GM18526 (cell line): ENCODE results near the gene CD300E.

Source experiments
- POLR2A ChIP-seq: IDR thresholded peaks from 3 replicates; pipeline ENCODE4 v1.6.1; 2011; ENCODE audit not compliant: insufficient read length; ENCODE audit errors: extremely low read depth

CD300E gene

DNA sequence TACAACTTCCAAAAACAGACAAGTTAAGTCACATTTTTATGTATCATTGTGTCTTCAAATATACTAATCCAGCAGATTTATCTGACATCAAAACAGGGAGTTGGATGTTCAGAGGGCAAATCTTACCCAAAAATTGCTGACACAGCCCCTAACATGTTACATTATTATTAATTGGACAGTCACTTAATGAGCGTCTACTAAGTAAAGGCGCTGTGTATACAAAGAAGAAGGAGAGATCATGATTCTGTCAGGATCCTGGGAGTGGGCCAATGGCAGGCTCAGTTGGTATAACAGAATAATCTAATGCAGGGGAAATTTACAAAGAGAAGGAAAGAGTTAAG, 18.4 kb upstream of the CD300E start:
- TF ChIP-seq POLR2A = no peak

DNA sequence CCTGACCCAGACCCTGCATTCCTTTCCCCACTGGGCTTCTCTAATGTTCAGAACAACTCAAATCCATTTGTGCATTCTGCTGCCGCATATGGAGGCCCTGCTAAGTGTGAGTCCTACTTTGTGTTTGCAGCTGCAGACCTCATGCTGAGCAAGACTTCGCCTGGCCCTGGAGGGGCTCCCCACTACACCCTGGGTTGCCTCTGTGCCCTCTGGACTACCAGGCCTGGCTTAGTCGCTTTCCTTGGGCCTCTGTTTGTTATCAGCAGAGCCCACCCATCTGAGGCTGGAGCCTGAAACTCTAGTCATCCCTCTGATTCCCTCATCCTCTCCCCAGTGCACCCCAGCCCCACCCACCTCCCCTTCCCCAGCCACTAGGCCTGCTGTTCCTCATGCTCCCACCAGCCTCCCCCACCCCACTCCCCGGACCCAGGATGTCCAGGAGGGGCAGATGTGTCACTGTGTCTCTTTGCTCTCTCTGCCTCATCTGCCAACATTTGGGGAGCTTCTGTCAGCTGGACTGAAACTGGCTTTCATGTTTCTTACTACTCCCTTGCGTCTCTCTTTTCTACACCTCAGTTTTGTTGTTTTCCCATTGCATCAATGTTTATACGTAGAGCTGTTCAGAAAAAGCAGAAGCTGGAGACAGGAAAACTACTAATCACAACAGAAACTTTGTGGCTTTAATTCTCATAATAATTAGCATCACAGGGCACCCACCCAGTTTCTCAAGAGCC, 17.9 kb upstream of the CD300E start:
- TF ChIP-seq POLR2A = no peak

DNA sequence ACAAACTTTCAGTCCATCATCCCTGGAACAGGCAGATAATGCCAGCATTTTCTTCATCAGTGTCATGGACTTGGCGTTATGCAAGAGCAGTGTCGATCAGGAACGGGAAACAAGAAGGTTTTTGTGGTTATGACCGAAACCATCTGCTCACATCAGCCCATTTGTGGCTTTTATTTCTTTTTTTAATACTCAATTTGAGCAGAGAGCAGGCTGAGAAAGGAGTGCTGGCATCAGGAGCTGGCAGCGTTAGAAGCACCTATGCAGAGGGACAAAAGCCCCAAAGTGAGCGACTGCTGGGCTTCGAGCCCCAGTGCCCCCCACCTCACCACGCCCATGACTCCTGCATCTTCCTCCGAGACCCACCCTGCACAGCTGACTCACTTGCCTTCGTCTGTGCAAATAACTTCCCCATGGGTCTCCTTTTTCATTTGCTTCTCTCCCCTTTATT, 16.2 kb upstream of the CD300E start:
- TF ChIP-seq POLR2A = no peak

DNA sequence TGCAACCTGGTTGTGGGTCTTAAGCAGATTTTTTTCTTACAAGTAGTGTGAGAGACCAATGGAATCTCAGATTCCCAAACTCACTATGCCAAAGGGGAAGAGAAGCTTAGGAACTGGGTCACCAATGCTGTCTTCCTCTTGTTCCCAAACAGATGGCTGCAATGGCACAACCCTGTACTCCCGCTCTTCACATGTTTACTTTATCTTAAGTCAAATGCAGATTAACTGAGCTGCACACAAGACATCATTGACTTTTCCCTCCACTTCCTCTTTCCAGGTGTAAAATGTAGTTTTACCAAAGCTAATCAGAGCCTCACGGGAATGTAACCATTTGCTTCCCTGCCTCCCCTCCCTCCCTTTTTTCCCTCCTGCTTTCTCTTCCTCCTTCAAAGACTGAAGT, 14.4 kb upstream of the CD300E start:
- no peak for TF ChIP-seq POLR2A

DNA sequence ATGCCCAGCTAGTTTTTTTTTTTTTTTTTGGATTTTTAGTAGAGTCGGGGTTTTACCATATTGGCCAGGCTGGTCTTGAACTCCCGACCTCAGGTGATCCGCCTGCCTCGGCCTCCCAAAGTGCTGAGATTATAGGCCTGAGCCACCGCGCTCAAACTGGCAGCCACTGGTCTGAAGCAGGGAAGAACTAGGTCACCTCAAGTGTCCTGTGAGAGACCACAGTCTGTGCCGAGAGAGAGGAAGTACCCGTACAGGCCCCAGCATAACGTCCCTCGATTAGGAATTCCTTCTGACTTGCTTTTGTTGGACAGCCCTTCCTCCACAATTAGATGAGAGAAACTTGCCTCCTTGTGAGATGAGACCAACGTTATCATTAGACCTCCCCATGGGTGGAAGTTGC, 13.7 kb upstream of the CD300E start:
- no peak for TF ChIP-seq POLR2A

DNA sequence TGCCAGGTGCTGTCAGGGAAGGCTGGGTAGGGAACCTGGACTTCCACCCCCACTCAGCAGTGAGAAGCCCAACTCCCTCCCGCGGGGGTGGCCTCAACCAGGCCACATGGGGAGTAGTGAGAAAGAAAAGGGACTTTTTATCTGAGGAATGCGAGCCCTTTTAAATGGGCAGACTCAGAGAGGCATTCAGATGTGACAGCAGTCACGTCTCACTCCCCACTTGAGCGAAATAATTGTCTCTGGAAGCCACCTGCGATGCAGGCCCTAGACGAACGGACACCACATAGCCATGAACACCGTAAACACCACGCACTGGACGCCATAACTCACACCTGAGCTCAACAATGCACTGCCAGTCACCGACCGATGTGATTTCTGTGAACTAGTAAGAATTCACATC, 11.9 kb upstream of the CD300E start:
- TF ChIP-seq POLR2A = no peak

DNA sequence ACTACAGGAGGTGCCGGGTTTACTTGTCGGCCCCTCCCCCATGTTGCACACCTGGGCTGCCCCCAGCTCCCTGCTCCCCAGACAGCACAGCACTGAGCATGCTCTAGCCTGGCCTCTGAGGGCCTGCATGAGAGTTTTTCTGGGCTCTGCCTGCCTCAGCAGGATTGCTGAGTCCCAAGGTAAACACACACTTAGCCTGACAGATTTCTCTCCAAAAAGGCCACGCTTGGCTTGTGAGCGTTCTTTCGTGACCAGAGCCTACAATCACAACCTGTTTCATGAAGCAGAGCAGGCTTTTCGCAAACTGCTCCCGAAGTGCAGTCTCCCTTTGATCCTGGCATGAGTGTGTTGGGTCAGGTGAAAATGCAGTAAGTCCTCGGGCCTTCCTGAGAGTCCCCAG, 9.8 kb upstream of the CD300E start:
- no peak for TF ChIP-seq POLR2A

DNA sequence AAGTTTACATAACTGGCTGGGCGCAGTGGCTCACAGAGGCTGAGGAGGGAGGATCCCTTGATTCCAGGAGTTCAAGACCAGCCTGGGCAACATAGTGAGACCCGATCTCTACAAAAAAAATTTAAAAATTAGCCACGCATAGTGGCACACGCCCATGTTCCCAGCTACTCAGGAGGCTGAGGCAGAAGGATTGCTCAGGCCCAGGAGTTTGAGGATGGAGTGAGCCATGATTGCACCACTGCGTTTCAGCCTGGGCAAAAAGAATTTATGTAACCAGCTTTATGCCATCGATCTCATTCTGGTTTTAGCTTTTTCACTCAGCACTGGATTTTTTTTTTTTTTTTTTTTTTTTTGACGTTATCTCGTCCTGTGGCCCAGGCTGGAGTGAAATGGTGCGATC, 9.1 kb upstream of the CD300E start:
- TF ChIP-seq POLR2A = no peak

DNA sequence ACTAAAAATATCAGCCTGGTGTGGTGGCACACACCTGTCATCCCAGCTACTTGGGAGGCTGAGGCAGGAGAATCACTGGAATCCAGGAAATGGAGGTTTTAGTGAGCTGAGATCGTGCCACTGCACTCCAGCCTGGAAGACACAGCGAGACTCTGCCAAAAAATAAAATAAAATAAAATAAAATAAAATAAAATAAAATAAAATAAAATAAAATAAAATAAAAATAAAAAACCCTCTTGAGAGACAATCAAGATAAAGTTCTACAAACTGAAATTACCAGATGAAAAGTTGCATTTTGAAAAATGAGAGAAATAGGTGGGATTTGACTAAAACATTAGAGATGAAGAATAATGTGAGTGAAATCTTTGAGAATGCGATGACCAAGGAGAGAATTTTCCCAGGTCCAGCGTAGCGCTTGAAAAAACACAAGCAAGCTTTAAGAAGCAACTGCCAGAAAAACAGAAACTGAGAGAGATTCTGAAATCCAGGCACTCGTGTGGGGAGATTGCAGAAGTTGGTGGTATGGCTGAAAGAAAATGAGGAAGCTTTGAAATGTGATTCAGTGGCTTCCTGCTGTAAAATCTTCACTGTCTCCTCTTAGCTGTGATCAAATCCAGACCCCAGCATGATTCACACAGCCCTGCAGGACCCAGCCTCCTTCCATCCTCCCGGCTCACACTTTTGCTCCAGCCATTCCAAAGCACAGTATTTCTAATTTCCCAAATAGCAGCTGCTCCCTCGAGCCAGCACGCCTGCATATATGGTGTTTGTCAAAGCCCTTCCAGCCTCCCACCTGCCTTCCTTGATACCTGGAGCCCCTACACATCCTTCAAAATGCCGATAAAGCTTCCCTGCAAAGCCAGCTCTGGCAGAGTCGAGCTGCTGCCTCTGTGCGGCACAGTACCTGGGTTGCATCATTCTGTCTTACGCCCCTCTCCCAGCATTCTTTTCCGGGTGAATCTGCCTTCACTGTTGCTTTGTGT, 8.2 kb upstream of the CD300E start:
- no peak for TF ChIP-seq POLR2A

DNA sequence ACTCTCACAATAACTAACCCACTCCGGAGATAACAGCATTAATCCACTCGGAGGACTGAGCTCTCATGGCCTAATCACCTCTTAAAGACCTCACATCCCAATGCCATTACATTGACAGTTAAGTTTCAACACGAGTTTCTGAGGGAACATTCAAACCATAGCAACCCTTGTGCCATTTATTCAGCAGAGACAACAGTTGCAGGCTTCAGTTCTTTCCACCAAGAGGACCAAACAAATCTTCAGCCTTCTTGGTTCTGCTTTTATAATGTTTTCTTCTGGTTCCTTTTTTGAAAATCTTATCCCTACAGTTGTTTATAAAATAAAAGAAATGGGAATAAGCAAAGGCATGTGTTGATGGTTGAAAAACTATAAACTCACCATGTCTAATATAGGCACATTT, 2.1 kb upstream of the CD300E start:
- no peak for TF ChIP-seq POLR2A

DNA sequence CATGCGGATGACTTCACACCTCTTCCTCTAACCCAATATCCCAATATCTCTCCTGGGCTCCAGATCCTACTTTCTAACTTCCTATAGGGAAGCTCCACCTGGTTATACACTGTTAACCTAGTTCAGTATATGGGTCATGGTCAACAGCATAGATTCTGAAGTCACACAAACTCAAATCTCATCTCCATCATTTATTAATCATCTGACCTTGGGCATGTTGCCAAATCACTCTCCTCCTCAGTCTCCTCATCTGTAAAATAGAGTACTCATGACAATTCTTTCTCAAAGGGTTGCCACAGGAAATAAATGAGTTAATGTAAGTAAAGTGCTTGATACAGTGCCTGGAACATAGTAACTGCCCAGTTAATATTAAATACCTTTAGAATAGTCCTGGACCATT, 593 bp upstream of the CD300E start:
- TF ChIP-seq POLR2A = no peak

DNA sequence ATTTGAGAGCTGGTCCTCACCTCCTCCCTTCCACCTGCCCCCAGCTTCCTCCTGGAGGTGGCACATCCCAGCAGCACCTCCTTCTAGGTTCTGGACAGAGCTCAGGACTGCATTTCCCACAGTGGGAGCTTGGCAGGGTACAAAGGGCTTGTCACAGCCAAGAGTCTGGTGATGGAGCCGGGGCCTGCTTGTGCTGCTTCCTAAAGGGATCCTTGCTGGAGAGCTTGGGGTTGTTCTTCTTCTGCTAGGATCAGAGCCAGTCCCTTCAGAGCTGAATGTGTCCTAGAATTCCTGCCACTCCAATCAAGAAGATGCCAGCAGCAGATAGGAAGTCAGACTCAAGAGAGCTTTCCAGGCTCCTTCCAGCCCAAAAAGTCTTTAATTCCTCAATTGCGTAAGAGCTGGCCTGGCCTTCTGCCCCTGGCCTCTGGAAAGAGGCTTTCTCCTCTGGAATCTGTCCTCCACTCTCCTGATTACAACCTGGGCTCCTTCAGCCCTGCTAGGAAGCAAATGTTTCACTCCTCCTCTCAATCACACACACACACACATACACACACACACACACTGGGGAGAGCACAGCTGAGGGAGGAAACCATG, 4.4 kb downstream of the CD300E start:
- no peak for TF ChIP-seq POLR2A

DNA sequence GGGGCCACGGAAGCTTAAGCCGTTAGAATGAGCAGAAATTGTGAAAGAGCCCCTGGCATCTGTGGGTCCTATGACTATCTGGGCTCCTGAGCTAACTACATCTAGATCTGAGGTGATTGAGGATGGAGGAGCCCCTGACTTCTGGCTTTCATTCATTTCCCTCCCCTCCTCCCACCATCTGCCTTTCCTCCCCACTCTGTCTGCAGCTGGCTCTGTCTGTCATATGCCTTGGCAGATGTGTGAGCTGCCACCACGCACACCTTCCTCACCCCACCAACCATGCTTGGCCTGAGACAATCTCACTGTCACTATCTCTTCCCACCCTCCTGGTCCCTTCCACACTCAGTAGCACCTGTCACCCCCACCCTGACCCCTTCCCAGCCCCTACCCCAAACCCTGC, 5.1 kb downstream of the CD300E start:
- no peak for TF ChIP-seq POLR2A

DNA sequence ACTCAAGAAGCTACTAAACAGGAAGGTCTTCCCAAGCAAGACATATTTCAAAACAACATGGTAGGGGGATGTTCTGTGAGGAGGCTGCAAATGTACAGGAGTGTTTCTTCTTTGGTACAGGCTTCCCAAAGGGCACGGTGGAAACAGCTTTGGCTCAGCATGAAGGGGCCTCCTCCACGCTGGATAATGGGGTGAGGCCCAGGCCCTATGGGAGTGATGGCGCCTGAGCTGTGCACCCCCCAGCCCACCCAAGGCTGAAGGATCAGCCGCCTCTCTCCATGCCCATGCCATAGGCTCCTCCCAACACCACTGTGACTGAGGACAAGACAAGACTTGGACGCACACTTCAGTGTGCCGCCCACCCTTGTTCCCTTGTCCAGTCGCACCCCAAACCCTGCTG, 6.8 kb downstream of the CD300E start:
- no peak for TF ChIP-seq POLR2A

DNA sequence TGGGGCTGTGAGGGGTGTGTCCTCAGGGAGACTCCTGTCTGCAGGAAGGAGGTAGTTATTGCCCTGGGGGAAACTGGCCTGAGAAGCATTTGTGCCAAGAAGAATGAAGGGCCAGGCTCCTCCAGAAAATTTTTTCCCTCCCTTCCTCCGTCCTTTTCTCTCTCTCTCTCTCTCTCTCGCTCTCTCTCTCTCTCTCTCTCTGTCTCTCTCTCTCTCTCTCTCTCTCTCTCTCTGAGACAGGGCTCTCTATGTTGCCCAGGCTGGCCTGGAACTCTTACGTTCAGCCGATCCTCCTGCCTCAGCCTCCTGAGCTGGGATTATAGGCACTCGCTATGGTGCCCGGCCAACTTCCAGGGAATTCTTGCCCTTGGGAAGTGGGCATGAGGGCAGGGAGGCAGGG, 11.5 kb downstream of the CD300E start:
- TF ChIP-seq POLR2A = no peak

DNA sequence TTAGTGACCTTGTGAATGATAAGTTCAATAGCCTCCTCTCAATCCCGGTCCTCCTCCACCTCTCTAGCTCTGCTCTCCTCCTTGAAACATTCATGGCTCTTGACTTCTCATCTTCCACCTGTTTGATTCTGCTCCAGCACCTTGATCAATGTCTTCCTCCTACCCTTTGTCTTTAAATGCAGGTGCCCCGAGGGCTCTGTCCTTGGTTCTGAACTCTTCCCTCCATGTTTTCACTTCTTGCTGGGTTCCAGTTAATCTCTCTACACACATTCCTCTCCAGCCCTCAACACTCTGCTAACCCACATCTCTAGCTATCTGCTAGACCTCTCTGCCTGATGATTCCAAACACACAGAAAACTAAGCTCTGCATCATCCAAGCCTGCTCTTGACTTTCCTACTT, 13.4 kb downstream of the CD300E start:
- no peak for TF ChIP-seq POLR2A

DNA sequence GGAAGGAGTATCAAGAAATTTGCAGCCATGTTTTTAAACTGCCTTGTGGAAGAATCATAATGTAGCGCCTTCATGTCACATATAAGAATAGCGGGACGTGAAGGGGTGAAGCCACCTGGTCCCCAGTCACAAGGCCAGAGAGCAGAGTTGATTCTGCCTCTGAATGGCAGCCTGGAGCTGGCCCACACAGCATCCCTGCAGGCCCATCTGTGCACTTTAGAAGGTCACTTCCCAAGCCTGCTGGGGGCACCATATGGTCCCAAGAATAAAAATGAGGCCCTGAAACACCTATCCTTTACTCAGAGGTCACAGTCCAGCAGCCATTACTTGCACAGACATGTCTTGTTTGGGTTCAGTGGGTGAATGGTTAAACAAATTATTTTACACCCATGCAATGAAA, 15.0 kb downstream of the CD300E start:
- no peak for TF ChIP-seq POLR2A

DNA sequence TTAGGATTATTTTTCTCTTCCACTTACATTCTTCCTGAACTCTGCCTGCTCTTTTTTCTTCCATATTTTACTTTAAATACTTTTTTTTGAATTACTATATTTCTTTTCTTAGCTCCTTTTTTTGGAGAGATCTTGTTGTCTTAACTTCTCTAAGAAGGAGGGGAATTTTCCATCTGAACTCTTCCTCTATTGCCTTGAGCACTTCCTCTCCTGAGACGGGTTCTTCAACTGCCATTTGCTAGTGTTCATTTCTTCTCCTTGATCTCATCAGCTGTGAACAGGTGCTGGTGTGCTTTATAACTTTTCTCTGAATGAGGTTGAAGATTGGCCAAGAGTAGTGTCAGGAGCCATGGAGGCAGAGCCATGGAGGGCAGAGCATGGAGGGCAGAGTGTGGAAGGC, 16.3 kb downstream of the CD300E start:
- no peak for TF ChIP-seq POLR2A
